Thoracic aorta (tissue), 2 donors: Measurements from ENCODE around the gene DNAAF5. TPM values are rescaled to one million over a fixed set of nuclear protein-coding genes. Genes with fewer than 3 reads are reported as not detected.

ENCODE experiments used
- ATAC-seq: fragments of 150-250 bp; one replicate; pipeline ENCODE4 v1.8.0; 2017; ENCODE audit warnings: low read depth; ENCODE audit not compliant: insufficient number of reproducible peaks, low FRiP score
- DNase-seq: peaks from one replicate; pipeline ENCODE4 v3.0.0-alpha.2; 2020; ENCODE audit warnings: low spot score
- H3K27ac ChIP-seq, 2 donors: fragments of 200-600 bp; sonication (generic); 1 replicate in 1 of 2; 2 replicates in 1 of 2; pipeline ENCODE4 v1.5.1; 2016; ENCODE audit warnings: mild to moderate bottlenecking in 2 of 2, moderate library complexity in 2 of 2
- H3K27me3 ChIP-seq: fragments of 200-600 bp; sonication (generic); replicated peaks from 2 replicates; pipeline ENCODE4 v1.6.0; 2016; ENCODE audit warnings: mild to moderate bottlenecking; ENCODE audit not compliant: insufficient read depth
- H3K36me3 ChIP-seq: fragments of 200-600 bp; sonication (generic); one replicate; pipeline ENCODE4 v1.5.1; 2016
- H3K4me1 ChIP-seq, 2 donors: fragments of 200-600 bp; sonication (generic); 1 replicate in 1 of 2; 2 replicates in 1 of 2; pipeline versions ENCODE4 v1.5.1 to v1.6.0; 2016; ENCODE audit warnings: low read depth in 2 of 2, mild to moderate bottlenecking in 1 of 2; ENCODE audit not compliant: control insufficient read depth in 1 of 2
- H3K4me3 ChIP-seq: fragments of 200-600 bp; sonication (generic); 2 replicates; pipeline ENCODE4 v1.5.1; 2016; ENCODE audit warnings: mild to moderate bottlenecking
- H3K9me3 ChIP-seq: fragments of 200-600 bp; sonication (generic); 2 replicates; pipeline ENCODE4 v1.5.1; 2016
- total RNA-seq, 2 donors: library from RNA; depleted of rRNA; stranded (reverse); fragments of >200 nt; gene quantifications; one replicate each; pipeline versions ENCODE4 v1.1.0 to v1.2.3, GENCODE V29; 2016
- TF ChIP-seq, protein P1 (sequence below): fragments of 200-600 bp; sonication (generic); IDR thresholded peaks from one replicate; pipeline ENCODE4 v1.5.1; 2019; ENCODE audit warnings: antibody characterized with exemption

Gene DNAAF5
- total RNA-seq, 2 donors from 2014 or later: 16.7 to 23.4 TPM

DNA sequence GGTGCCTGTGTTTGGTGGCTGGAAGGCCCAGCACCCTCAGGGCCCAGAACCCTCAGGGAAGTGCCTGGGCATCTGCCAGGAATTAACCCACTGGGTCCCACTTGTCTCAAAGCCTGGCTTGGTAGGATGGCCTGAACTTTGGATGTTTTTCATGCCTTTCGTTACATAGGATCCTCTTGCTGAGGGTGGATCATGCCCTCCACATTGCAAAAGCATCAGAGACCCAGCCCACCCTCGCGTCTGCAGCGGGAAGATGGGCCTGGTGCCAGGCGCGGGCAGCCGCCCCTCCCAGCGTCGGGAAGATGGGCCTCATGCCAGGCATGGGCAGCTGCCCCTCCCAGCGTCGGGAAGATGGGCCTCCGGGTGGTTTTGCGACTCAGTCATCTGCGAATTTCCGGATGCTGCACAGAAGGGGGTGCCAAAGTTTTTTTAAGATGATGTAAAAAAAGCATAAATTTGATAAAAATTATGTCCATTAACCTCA is 52.5 kb downstream of the DNAAF5 start:
- DNase-seq (no peak), ATAC-seq (no peak)
- peaks cover 10% of the 10 kb centered on the region for H3K36me3 ChIP-seq
- H3K27me3 ChIP-seq: no peaks in the 10 kb centered on the region
- H3K9me3 ChIP-seq: no peaks in the 10 kb centered on the region
- no peak overlapping the region for H3K4me3 ChIP-seq
- TF ChIP-seq, protein P1, sequence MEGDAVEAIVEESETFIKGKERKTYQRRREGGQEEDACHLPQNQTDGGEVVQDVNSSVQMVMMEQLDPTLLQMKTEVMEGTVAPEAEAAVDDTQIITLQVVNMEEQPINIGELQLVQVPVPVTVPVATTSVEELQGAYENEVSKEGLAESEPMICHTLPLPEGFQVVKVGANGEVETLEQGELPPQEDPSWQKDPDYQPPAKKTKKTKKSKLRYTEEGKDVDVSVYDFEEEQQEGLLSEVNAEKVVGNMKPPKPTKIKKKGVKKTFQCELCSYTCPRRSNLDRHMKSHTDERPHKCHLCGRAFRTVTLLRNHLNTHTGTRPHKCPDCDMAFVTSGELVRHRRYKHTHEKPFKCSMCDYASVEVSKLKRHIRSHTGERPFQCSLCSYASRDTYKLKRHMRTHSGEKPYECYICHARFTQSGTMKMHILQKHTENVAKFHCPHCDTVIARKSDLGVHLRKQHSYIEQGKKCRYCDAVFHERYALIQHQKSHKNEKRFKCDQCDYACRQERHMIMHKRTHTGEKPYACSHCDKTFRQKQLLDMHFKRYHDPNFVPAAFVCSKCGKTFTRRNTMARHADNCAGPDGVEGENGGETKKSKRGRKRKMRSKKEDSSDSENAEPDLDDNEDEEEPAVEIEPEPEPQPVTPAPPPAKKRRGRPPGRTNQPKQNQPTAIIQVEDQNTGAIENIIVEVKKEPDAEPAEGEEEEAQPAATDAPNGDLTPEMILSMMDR: no peak
- H3K4me1 ChIP-seq: peaks cover 0 to 24% of the 10 kb centered on the region in 2 donors
- H3K27ac ChIP-seq: no peak overlapping the region

DNA sequence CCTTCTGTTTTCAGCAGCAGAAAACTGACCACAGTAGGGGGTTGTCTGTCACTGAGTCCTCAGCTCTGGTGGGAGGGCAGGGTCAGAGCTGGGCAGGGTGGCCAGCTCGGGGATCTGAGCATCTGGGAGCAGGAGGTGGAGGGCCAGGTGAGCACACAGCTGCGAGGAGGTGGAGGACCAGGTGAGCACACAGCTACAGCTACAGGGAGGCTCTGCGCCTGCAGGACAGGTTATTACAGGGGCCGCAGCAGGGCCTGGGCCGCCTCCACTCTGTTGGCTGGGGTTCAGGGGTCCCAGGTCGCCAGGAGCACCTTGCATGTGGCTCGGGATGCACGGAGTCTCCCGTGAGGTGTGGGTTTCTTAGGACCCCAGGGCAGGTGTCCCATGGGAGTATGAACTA is 53.0 kb downstream of the DNAAF5 start:
- H3K27ac ChIP-seq: no peak overlapping the region
- H3K9me3 ChIP-seq: no peaks in the 10 kb centered on the region
- DNase-seq (no peak), ATAC-seq (no peak)
- H3K4me3 ChIP-seq: no peak overlapping the region
- peaks cover 12% of the 10 kb centered on the region for H3K36me3 ChIP-seq
- H3K4me1 ChIP-seq: peaks cover 0 to 24% of the 10 kb centered on the region in 2 donors
- H3K27me3 ChIP-seq: no peaks in the 10 kb centered on the region
- TF ChIP-seq, protein P1: no peak

GRCh38 chr7:780081-780480 is 53.6 kb downstream of the DNAAF5 start:
- TF ChIP-seq, protein P1: no peak
- ATAC-seq (no peak), DNase-seq (no peak)
- H3K27ac ChIP-seq: no peak overlapping the region
- no peaks in the 10 kb centered on the region for H3K27me3 ChIP-seq
- H3K4me1 ChIP-seq: peaks cover 0 to 24% of the 10 kb centered on the region in 2 donors
- no peaks in the 10 kb centered on the region for H3K9me3 ChIP-seq
- no peak overlapping the region for H3K4me3 ChIP-seq
- H3K36me3 ChIP-seq: peaks cover 12% of the 10 kb centered on the region

DNA sequence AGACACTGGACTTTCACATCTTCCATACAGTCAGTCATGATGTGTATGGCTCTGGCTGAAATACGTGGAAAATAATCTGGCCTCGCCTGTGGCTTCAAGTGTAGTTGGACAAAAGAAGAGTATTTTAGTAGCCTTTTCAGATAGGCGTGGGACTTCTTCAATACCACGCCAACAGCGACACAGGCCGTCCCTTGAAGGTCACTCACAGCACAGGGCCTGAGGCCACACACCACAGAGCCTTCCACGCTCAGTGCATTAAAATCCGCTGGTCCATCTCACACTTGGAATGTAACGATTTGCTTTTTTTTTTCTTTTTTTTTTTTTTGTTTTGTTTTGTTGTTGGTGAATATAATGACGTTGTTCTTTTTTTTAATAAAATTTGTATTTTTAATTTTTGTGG is 54.0 kb downstream of the DNAAF5 start:
- H3K4me1 ChIP-seq: peaks cover 0 to 24% of the 10 kb centered on the region in 2 donors
- ATAC-seq (no peak), DNase-seq (no peak)
- H3K27me3 ChIP-seq: no peaks in the 10 kb centered on the region
- peaks cover 10% of the 10 kb centered on the region for H3K36me3 ChIP-seq
- H3K4me3 ChIP-seq: no peak overlapping the region
- H3K9me3 ChIP-seq: no peaks in the 10 kb centered on the region
- H3K27ac ChIP-seq: no peak overlapping the region
- TF ChIP-seq, protein P1: no peak

GRCh38 chr7:781186-781849 is 54.8 kb downstream of the DNAAF5 start:
- Histone ChIP-seq H3K4me3 (no peak overlapping the region), H3K27me3 (no peaks in the 10 kb centered on the region), H3K9me3 (no peaks in the 10 kb centered on the region), H3K4me1 (peaks cover 0 to 24% of the 10 kb centered on the region in 2 donors), H3K36me3 (peaks cover 12% of the 10 kb centered on the region), H3K27ac (no peak overlapping the region)
- ATAC-seq (no peak), DNase-seq (no peak)
- TF ChIP-seq, protein P1: no peak
